BJ (cell line): Measurements from ENCODE around the gene PFAS. TPM values are rescaled to one million over a fixed set of nuclear protein-coding genes. Genes with fewer than 3 reads are reported as not detected.

Source experiments
- CTCF ChIA-PET: fragments of 350-600 bp; formaldehyde crosslinking; extraction: SDS; loops from one replicate; lab custom pipeline; 2021; ENCODE audit warnings: antibody characterized with exemption, inconsistent platforms; lab: Yijun Ruan, JAX
- POLR2A ChIA-PET: fragments of 300-600 bp; sonication (Branson Sonifier 250); formaldehyde crosslinking; extraction: SDS; loops from one replicate; lab custom pipeline; 2021; ENCODE audit warnings: antibody characterized with exemption; lab: Charles Lee
- DNase-seq: peaks from one replicate; pipeline ENCODE4 v3.0.0-alpha.2; 2011; ENCODE audit warnings: low read depth
- H3K27me3 ChIP-seq: 2 replicates; pipeline ENCODE4 v1.6.0; 2011; ENCODE audit warnings: low read length; ENCODE audit not compliant: control insufficient read depth, insufficient read depth
- H3K36me3 ChIP-seq: 2 replicates; pipeline ENCODE4 v1.5.1; 2011; ENCODE audit warnings: low read length; ENCODE audit not compliant: control insufficient read depth, insufficient read depth
- H3K4me3 ChIP-seq: 2 replicates; pipeline ENCODE4 v1.5.1; 2011; ENCODE audit warnings: low read depth, mild to moderate bottlenecking, control low read depth, low read length
- polyA minus RNA-seq: library from RNA; depleted of rRNA, polyadenylated mRNA; stranded (reverse); fragments of >200 nt; gene quantifications from 2 replicates; pipeline ENCODE4 v1.2.3, GENCODE V29; 2011; rRNA and poly(A)+ RNA removed
- polyA plus RNA-seq: library from polyadenylated mRNA; depleted of rRNA; stranded (reverse); fragments of >200 nt; gene quantifications from 2 replicates; pipeline ENCODE4 v1.2.3, GENCODE V29; 2011; rRNA removed
- TF ChIP-seq, protein P1 (sequence below): IDR thresholded peaks from 2 replicates; pipeline ENCODE4 v1.5.1; 2011; ENCODE audit warnings: low read depth, mild to moderate bottlenecking, control low read depth, inconsistent platforms, low read length, moderate library complexity; ENCODE audit not compliant: insufficient read depth

Gene PFAS, protein sequence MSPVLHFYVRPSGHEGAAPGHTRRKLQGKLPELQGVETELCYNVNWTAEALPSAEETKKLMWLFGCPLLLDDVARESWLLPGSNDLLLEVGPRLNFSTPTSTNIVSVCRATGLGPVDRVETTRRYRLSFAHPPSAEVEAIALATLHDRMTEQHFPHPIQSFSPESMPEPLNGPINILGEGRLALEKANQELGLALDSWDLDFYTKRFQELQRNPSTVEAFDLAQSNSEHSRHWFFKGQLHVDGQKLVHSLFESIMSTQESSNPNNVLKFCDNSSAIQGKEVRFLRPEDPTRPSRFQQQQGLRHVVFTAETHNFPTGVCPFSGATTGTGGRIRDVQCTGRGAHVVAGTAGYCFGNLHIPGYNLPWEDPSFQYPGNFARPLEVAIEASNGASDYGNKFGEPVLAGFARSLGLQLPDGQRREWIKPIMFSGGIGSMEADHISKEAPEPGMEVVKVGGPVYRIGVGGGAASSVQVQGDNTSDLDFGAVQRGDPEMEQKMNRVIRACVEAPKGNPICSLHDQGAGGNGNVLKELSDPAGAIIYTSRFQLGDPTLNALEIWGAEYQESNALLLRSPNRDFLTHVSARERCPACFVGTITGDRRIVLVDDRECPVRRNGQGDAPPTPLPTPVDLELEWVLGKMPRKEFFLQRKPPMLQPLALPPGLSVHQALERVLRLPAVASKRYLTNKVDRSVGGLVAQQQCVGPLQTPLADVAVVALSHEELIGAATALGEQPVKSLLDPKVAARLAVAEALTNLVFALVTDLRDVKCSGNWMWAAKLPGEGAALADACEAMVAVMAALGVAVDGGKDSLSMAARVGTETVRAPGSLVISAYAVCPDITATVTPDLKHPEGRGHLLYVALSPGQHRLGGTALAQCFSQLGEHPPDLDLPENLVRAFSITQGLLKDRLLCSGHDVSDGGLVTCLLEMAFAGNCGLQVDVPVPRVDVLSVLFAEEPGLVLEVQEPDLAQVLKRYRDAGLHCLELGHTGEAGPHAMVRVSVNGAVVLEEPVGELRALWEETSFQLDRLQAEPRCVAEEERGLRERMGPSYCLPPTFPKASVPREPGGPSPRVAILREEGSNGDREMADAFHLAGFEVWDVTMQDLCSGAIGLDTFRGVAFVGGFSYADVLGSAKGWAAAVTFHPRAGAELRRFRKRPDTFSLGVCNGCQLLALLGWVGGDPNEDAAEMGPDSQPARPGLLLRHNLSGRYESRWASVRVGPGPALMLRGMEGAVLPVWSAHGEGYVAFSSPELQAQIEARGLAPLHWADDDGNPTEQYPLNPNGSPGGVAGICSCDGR (N-terminal part only)
- polyA plus RNA-seq, result 12.2 and 15.6 TPM in 2 replicates
- polyA minus RNA-seq, result 18.9 and 23.6 TPM in 2 replicates

DNA sequence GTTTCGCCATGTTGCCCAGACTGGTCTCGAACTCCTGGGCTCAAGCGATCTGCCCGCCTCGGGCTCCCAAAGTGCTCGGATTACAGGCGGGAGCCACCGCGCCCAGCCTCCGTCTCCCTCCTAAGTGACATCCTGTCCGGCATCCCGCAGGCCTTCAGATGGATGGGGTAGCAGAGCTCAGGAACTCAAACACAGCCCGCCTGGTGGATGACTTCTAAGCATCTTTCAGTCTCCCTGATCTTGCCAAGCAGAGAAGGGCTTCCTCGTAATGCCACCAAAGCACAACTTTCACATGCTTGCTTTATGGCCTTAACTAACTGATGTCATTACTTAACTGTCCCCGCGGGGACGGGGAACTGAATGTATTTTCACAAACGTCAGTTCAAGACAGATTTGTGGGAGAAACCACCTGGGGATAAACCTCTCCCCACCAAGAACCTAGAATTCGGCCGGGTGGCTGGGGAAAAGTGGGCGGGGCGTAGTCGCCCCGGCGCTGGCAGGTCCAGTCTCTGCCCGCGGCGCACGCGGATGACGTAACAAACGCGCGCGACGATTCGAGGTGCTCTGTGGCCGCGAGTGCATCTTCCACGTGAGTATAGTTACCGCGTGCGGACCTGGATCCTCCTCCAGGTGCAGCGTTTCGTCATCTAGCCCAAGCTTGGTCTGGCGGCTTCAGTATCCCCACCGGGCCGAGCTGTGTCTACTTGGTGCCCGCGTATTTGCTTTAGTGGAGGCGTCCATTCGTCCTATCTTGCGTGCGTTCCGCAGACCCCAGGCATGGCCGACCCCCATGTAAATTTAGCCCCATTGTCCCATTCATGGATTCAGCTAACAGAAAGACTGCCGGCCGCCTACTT is at the start of gene PFAS:
TSS of gene PFAS (plus strand) at position 539 of the 857 bp plus-strand sequence. CDS start 4,649 bp downstream, outside the sequence.
- ChIA-PET POLR2A (no interaction called here), CTCF (interaction anchor here (0.6 to 1.6 kb wide), 6 partner anchors 10 to 269 kb away, joined by 3 to 4 read pairs (median 3); no protein-coding TSS in a partner anchor)
- no peaks in the 10 kb centered on the region for H3K27me3 ChIP-seq
- no peaks in the 10 kb centered on the region; the same call in 1 of the 2 replicates for H3K36me3 ChIP-seq
- H3K4me3 ChIP-seq, result peak within 1 kb of the TSS; percentile 85
- peak; percentile 31 for DNase-seq
- TF ChIP-seq, protein P1, sequence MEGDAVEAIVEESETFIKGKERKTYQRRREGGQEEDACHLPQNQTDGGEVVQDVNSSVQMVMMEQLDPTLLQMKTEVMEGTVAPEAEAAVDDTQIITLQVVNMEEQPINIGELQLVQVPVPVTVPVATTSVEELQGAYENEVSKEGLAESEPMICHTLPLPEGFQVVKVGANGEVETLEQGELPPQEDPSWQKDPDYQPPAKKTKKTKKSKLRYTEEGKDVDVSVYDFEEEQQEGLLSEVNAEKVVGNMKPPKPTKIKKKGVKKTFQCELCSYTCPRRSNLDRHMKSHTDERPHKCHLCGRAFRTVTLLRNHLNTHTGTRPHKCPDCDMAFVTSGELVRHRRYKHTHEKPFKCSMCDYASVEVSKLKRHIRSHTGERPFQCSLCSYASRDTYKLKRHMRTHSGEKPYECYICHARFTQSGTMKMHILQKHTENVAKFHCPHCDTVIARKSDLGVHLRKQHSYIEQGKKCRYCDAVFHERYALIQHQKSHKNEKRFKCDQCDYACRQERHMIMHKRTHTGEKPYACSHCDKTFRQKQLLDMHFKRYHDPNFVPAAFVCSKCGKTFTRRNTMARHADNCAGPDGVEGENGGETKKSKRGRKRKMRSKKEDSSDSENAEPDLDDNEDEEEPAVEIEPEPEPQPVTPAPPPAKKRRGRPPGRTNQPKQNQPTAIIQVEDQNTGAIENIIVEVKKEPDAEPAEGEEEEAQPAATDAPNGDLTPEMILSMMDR, result no peak

DNA sequence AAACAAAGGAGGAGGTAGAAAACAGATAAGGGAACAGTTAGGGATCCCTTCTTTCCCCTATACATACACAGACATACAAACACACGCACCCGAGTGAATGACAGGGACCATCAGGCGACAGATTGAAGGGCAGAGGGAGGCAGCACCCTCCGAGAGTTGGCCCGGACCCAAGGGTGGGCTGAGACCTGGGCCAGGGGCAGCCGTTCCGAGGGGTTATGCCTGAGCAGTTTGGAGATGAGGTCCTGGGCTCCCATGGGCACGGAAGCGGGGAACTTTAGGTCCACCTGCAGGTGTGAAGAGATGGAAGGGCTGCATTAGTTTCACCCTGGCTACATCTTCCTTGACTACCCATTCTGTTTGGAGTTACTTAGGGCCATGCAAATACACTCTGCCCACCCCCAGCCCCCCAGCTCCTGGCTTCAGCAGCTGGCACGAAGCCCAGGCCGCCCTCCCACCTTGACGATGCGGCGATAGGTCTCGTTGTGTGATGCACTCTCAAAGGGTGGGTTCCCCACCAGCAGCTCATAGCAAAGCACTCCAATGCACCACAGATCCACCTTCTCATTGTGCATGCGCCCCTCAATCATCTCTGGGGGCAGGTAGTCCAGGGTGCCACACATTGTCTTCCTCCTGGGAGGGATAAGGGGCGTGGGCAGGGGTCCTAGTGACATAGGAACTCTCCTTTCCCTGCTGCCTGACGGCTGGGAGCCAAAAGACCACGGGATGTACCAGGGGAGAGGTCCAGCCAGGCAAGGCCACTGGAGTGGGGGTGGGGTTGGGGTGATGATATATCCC is 44.1 kb upstream of the PFAS start:
- TF ChIP-seq, protein P1, result no peak
- Histone ChIP-seq H3K36me3 (no peaks in the 10 kb centered on the region), H3K27me3 (no peaks in the 10 kb centered on the region), H3K4me3 (no peak overlapping the region)
- POLR2A ChIA-PET, result no interaction called here
- CTCF ChIA-PET, result no interaction called here
- DNase-seq, result no peak

DNA sequence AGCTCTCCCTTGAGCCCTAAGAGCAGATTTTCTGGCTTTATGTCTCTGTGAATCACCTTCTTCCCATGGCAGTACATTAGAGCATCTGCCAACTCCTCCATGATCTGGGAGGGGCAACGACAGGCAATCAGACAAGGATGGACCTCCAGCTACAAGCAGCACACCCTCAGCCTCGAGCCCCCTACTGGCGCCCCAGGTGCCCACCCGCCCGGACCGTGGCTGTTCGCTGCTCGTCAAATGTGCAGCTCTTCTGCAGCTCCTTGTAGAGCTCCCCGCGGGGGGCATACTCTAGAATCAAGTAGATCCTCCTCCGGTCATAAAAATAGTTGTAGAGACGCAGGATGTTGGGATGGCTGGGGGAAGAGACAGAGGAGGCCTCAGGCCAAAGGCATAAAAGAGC is 42.6 kb upstream of the PFAS start:
- ChIA-PET CTCF (no interaction called here), POLR2A (no interaction called here)
- DNase-seq, result no peak
- Histone ChIP-seq H3K27me3 (no peaks in the 10 kb centered on the region), H3K4me3 (no peak overlapping the region), H3K36me3 (no peaks in the 10 kb centered on the region)
- TF ChIP-seq, protein P1, result no peak
